KMS-11 (cell line): ENCODE measurements around the gene COX6A1.
A peak's percentile ranks its signal among the peaks of the same experiment; 100 is the strongest.

Experiments
- H2AFZ ChIP-seq: fragments of 200-600 bp; sonication (generic); 2 replicates; pipeline ENCODE4 v1.6.1; 2016; ENCODE audit warnings: antibody characterized with exemption, mixed run types, low read depth
- H3K27ac ChIP-seq: fragments of 200-600 bp; sonication (generic); 2 replicates; pipeline ENCODE4 v1.6.1; 2016; ENCODE audit warnings: mild to moderate bottlenecking, mixed run types
- H3K27me3 ChIP-seq: fragments of 200-600 bp; sonication (generic); 2 replicates; pipeline ENCODE4 v1.6.1; 2017; ENCODE audit warnings: mild to moderate bottlenecking, low read depth, mixed run types, moderate library complexity; ENCODE audit not compliant: insufficient read depth
- H3K36me3 ChIP-seq: fragments of 200-600 bp; sonication (generic); 2 replicates; pipeline ENCODE4 v1.6.1; 2017; ENCODE audit warnings: mild to moderate bottlenecking, mixed run types; ENCODE audit not compliant: insufficient read depth
- H3K4me1 ChIP-seq: fragments of 200-600 bp; sonication (generic); 2 replicates; pipeline ENCODE4 v1.6.1; 2016; ENCODE audit warnings: mild to moderate bottlenecking, low read depth, mixed run types; ENCODE audit not compliant: poor library complexity, severe bottlenecking
- H3K4me2 ChIP-seq: fragments of 200-600 bp; sonication (generic); 2 replicates; pipeline ENCODE4 v1.7.0; 2016; ENCODE audit warnings: mild to moderate bottlenecking, mixed run types
- H3K4me3 ChIP-seq: fragments of 200-600 bp; sonication (generic); IDR thresholded peaks from 2 replicates; pipeline ENCODE4 v1.6.1; 2017; ENCODE audit warnings: low read depth, low read length, mixed read lengths; ENCODE audit not compliant: insufficient read depth
- H3K79me2 ChIP-seq: fragments of 200-600 bp; sonication (generic); 2 replicates; pipeline ENCODE4 v1.6.1; 2016; ENCODE audit warnings: low read depth, mixed run types; ENCODE audit not compliant: insufficient read depth
- H3K9ac ChIP-seq: fragments of 200-600 bp; sonication (generic); 2 replicates; pipeline ENCODE4 v1.6.1; 2016; ENCODE audit warnings: mild to moderate bottlenecking, mixed run types
- H4K20me1 ChIP-seq: fragments of 200-600 bp; sonication (generic); 2 replicates; pipeline ENCODE4 v1.6.1; 2016; ENCODE audit warnings: mild to moderate bottlenecking, mixed run types; ENCODE audit not compliant: insufficient read depth
- TF ChIP-seq, protein P1 (sequence below): fragments of 200-600 bp; sonication (generic); conservative IDR thresholded peaks from 2 replicates; pipeline ENCODE4 v1.6.1; 2017; ENCODE audit warnings: low read depth, mild to moderate bottlenecking, antibody characterized with exemption, low read length, moderate library complexity, mixed read lengths

Gene COX6A1

DNA sequence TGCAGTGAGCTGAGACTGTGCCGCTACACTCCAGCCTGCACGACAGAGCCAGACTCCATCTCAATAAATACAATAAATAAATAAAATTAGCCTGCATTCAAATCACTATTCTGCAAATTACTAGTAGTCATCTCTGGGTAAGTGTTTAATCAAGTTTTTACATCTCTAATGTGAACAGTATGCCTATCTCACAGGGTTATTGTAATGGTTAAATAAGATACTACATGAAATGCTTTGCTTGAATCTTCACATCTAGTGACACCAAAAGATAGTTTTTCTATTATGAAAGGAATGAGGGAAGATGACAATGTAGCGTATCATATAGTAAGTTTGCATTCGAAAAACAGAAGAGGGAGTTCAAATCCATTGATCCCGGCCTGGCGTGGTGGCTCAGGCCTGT, 29.5 kb downstream of the COX6A1 start:
- Histone ChIP-seq H2AFZ (no peak overlapping the region), H3K27me3 (no peaks in the 10 kb centered on the region), H4K20me1 (0 out of 2 replicates have a peak, but pooled peaks cover 3% of the 10 kb centered on the region), H3K4me2 (no peak overlapping the region), H3K9ac (no peak overlapping the region), H3K4me3 (no peak overlapping the region), H3K4me1 (peaks cover 9% of the 10 kb centered on the region), H3K27ac (no peak overlapping the region), H3K36me3 (peaks cover 4% of the 10 kb centered on the region; the same call in 1 of the 2 replicates), H3K79me2 (peaks cover 46% of the 10 kb centered on the region)
- TF ChIP-seq, protein P1, sequence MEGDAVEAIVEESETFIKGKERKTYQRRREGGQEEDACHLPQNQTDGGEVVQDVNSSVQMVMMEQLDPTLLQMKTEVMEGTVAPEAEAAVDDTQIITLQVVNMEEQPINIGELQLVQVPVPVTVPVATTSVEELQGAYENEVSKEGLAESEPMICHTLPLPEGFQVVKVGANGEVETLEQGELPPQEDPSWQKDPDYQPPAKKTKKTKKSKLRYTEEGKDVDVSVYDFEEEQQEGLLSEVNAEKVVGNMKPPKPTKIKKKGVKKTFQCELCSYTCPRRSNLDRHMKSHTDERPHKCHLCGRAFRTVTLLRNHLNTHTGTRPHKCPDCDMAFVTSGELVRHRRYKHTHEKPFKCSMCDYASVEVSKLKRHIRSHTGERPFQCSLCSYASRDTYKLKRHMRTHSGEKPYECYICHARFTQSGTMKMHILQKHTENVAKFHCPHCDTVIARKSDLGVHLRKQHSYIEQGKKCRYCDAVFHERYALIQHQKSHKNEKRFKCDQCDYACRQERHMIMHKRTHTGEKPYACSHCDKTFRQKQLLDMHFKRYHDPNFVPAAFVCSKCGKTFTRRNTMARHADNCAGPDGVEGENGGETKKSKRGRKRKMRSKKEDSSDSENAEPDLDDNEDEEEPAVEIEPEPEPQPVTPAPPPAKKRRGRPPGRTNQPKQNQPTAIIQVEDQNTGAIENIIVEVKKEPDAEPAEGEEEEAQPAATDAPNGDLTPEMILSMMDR, result no peak

DNA sequence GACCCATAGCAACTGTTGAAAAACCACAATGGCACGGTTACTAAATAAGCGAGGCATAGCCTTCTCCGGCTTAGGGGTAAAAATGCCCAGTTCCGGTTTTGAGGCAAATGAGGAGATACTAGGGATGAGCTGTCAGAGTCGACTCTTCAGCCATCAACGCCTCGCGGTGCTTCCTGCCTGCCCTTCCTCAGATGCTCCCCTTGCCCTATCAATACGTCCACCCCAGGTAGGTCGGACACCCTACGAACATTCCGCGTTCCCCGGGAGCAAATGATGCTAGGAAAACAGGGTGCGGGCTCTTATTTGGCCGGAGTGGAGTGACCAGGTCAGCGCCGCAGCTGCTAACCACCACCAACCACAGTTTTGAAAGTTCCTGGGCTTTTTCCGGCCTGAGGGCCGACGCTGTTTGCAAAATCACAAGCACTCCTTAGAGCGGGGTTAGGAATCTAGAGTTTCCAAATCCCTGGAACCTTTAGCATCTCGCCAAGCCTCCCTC, 30.5 kb downstream of the COX6A1 start:
- peaks cover 4% of the 10 kb centered on the region; the same call in 1 of the 2 replicates for H3K36me3 ChIP-seq
- peak overlapping the region; percentile 57 for H3K4me2 ChIP-seq
- no peaks in the 10 kb centered on the region for H3K27me3 ChIP-seq
- no peak overlapping the region for H3K4me3 ChIP-seq
- no peak overlapping the region for H2AFZ ChIP-seq
- H4K20me1 ChIP-seq, result 0 out of 2 replicates have a peak, but pooled peaks cover 3% of the 10 kb centered on the region
- H3K4me1 ChIP-seq, result peaks cover 9% of the 10 kb centered on the region
- H3K27ac ChIP-seq, result no peak overlapping the region; the same call in 1 of the 2 replicates
- H3K9ac ChIP-seq, result peak overlapping the region; percentile 60; the same call in 1 of the 2 replicates
- TF ChIP-seq, protein P1, result no peak
- peaks cover 46% of the 10 kb centered on the region for H3K79me2 ChIP-seq

DNA sequence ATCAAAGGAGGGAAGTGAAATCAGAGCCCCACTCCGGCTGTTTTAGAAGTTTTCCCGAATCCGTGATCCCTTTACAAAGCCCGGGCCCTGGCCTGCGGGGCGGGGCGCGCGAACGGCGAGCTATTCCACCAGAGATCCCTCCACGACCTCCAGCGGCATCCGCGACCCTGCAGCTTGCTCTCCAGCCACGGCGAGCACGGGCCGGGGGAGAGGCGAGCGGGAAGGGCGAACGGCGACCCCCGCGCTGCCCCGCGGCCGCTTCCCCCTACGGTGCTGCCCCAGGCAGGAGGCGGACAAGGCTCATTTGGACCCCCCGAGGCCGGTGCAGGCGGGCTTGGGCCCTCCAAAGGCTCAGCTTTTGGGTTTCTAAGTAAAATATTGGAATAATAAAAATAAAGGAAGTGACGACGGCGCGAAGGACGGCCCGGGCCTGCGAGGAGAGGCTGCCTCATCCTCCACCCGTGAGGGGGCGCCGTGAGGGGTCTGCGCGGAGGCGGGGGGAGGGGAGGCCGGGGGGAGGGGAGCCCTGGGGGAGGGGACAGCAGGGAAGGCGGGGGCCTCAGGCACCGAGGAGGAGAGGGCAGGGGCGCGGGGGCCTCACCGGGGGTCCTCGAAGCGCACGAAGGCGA, 31.0 kb downstream of the COX6A1 start:
- H3K27ac ChIP-seq, result peak overlapping the region; percentile 47; the same call in 1 of the 2 replicates
- no peak overlapping the region for H2AFZ ChIP-seq

DNA sequence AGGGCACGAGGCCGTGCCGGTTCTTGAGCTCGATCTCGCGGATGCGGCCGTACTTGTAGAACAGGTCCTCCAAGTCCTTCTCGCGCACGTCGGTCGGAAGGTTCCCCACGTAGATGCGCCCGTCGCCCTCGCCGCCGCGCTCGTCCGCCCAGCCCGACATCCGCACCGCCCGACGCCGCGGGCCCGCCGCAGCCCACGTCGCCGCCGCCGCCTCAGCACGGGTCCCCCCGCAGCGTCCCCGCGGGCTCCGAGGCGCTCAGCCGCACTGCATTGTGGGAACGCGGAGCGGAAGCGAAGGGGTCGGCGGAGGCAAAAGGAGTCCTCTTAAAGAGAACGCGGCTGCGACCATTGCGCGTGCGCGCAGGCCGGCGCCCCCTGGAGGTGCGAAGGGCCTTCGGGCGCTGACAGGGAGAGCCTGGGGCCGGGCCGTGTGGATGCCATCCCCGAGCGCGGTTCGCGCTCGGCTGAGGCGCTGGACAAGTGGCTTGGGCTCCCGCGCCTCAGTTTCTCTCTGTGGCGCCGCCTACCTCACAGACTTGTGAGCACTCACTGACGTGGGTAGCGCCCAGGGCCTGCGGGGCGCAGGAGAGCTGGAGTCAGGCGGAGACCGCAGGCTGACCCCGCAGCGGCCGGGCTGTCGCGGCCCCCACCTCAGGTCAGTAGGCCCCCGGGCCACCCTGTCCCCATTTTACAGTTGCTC, 31.7 kb downstream of the COX6A1 start, which contains the start of gene SRSF9:
TSS of gene SRSF9 (minus strand) at position 299 of the 700 bp plus-strand sequence. CDS start at position 160, 139 bp downstream.
- peak within 1 kb of the TSS; percentile 47; the same call in 1 of the 2 replicates for H3K27ac ChIP-seq
- no peak within 1 kb of the TSS for H3K4me3 ChIP-seq
- peaks cover 39% of the 10 kb centered on the region for H3K79me2 ChIP-seq
- H2AFZ ChIP-seq, result peak within 1 kb of the TSS; percentile 75
- peaks cover 9% of the 10 kb centered on the region for H3K4me1 ChIP-seq
- TF ChIP-seq, protein P1, result peak; percentile 61
- 0 out of 2 replicates have a peak, but pooled peaks cover 3% of the 10 kb centered on the region for H4K20me1 ChIP-seq
- H3K4me2 ChIP-seq, result peak within 1 kb of the TSS; percentile 57
- H3K36me3 ChIP-seq, result peaks cover under 1% of the 10 kb centered on the region; the same call in 1 of the 2 replicates
- H3K9ac ChIP-seq, result peak within 1 kb of the TSS; percentile 60; the same call in 1 of the 2 replicates
- no peaks in the 10 kb centered on the region for H3K27me3 ChIP-seq

More for the DNA sequence above, 31.0 kb downstream of the COX6A1 start:
- H3K4me3 ChIP-seq, result no peak overlapping the region
- H3K4me2 ChIP-seq, result peak overlapping the region; percentile 57; the same call in 1 of the 2 replicates
- TF ChIP-seq, protein P1, result no peak
- H3K36me3 ChIP-seq, result peaks cover 4% of the 10 kb centered on the region; the same call in 1 of the 2 replicates
- H4K20me1 ChIP-seq, result 0 out of 2 replicates have a peak, but pooled peaks cover 3% of the 10 kb centered on the region
- peaks cover 9% of the 10 kb centered on the region for H3K4me1 ChIP-seq
- peak overlapping the region; percentile 60; the same call in 1 of the 2 replicates for H3K9ac ChIP-seq
- no peaks in the 10 kb centered on the region for H3K27me3 ChIP-seq
- peaks cover 45% of the 10 kb centered on the region for H3K79me2 ChIP-seq
